ENCODE results near the gene DOCK10.

DNA sequence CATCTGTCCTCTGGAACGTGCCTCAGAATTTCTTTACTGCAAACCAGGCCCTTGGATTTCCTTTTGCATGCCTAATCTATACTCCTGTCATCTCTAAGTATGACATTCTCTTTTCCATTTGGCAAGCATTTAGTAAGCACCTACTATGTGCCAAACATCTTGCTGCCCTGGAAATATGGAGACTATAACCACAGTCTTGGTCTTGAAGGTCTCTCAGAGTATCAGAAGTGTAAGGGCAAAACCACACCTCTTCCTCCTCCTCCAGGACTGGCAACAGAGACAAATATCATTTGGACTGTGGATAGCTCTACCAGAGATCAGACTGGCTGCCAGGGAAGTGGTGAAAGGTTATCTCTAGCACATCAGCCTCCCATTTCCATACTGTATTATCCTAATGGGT lies 11.4 kb downstream of the DOCK10 start:
- TF ChIP-seq POLR2A (IDR thresholded peaks at IDR 0.05) = no peak
- TF ChIP-seq, protein P1, sequence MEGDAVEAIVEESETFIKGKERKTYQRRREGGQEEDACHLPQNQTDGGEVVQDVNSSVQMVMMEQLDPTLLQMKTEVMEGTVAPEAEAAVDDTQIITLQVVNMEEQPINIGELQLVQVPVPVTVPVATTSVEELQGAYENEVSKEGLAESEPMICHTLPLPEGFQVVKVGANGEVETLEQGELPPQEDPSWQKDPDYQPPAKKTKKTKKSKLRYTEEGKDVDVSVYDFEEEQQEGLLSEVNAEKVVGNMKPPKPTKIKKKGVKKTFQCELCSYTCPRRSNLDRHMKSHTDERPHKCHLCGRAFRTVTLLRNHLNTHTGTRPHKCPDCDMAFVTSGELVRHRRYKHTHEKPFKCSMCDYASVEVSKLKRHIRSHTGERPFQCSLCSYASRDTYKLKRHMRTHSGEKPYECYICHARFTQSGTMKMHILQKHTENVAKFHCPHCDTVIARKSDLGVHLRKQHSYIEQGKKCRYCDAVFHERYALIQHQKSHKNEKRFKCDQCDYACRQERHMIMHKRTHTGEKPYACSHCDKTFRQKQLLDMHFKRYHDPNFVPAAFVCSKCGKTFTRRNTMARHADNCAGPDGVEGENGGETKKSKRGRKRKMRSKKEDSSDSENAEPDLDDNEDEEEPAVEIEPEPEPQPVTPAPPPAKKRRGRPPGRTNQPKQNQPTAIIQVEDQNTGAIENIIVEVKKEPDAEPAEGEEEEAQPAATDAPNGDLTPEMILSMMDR (IDR thresholded peaks at IDR 0.05) = no peak
- no peak for TF ChIP-seq EP300 (IDR thresholded peaks at IDR 0.05)

Measured in sigmoid colon (tissue), 4 donors.